Ovary (tissue), 10 donors: ENCODE results near the gene EXT2. TPM values are rescaled to one million over a fixed set of nuclear protein-coding genes. Genes with fewer than 3 reads are reported as not detected.
A peak's percentile ranks its signal among the peaks of the same experiment; 100 is the strongest.

ENCODE experiments used
- DNase-seq, 5 donors: peaks; one replicate each; pipeline ENCODE4 v3.0.0-alpha.2; 2019 to 2020
- H3K27ac ChIP-seq, 2 donors: fragments of 200-600 bp; one replicate each; pipeline versions ENCODE4 v1.5.1 to v1.8.0; 2019 to 2022
- H3K27me3 ChIP-seq: fragments of 200-600 bp; one replicate; pipeline ENCODE4 v1.8.0; 2022
- H3K36me3 ChIP-seq: fragments of 200-600 bp; sonication (generic); one replicate; pipeline ENCODE4 v1.5.1; 2019
- H3K4me1 ChIP-seq: one replicate; pipeline ENCODE4 v1.8.1; 2013; ENCODE audit warnings: mild to moderate bottlenecking, moderate library complexity; ENCODE audit not compliant: insufficient read depth
- H3K4me3 ChIP-seq: fragments of 200-600 bp; sonication (generic); one replicate; pipeline ENCODE4 v1.5.1; 2017
- H3K9me3 ChIP-seq, 2 donors: fragments of 200-600 bp in 1 of 2; sonication (generic) in 1 of 2; one replicate each; pipeline versions ENCODE4 v1.5.1 to v1.8.1; 2013 to 2019; ENCODE audit warnings: mild to moderate bottlenecking in 1 of 2, moderate library complexity in 1 of 2
- EP300 ChIP-seq: sonication (generic); formaldehyde crosslinking; IDR thresholded peaks from one replicate; pipeline ENCODE4 v1.6.1; 2017; ENCODE audit warnings: antibody characterized with exemption
- POLR2A ChIP-seq: fragments of 450-650 bp; IDR thresholded peaks from one replicate; pipeline ENCODE4 v1.6.1; 2017; ENCODE audit warnings: antibody characterized with exemption, mild to moderate bottlenecking, moderate library complexity
- WGBS, 3 donors: extraction: QIAGEN DNeasy Blood & Tissue Kit in 1 of 3; methylation state at CpG; one replicate each; pipeline versions ENCODE4 v1.1.5 to v1.1.7; 2013 to 2017; 5-methylcytosine and 5-hydroxymethylcytosine counted together
- intact Hi-C, 4 donors: fragments of 100-400 bp; cut with DNase I; formaldehyde crosslinking; loops; one replicate each; pipeline versions ENCODE4 v1.11.0 to v1.15.1; 2022 to 2023
- long read RNA-seq, 3 donors: library from polyadenylated mRNA in 2 of 3; unstranded in 2 of 3; transcript quantifications; one replicate each; pipeline ENCODE4 v2.0.0 and lab custom pipeline, GENCODE V29; 2021 to 2026
- polyA plus RNA-seq, 2 donors: library from polyadenylated mRNA; stranded (reverse); fragments of 200-250 nt in 1 of 2; fragments of 350-450 nt in 1 of 2; fragmentation: Illumina TruSeq in 1 of 2; extraction: RNeasy Lipid Tissue Mini Kit (QIAGEN cat#74804) in 1 of 2; gene quantifications; one replicate each; pipeline ENCODE4 v1.2.3, GENCODE V29; 2013 to 2014
- total RNA-seq, 7 donors: library from RNA; depleted of rRNA in 2 of 7; stranded (reverse); fragments of >200 nt in 2 of 7; fragmentation: NEBNext Ultra II Directional in 3 of 7; extraction: Animal tissue kit (Norgen Biotek cat#: 25700) in 3 of 7; gene quantifications; one replicate each; pipeline versions ENCODE4 v1.1.0 to v1.2.4, GENCODE V29; 2016 to 2023
- TF ChIP-seq, protein P1 (sequence below), 3 donors: fragments of 450-650 bp in 2 of 3; fragments of 200-600 bp in 1 of 3; IDR thresholded peaks; one replicate each; pipeline versions ENCODE4 v1.5.1 to v1.8.0; 2016 to 2022; ENCODE audit warnings: antibody characterized with exemption in 3 of 3, mild to moderate bottlenecking in 1 of 3
- donor health status: DM: no; HTN: no; CAD: no; lungs with moderate emphysema.
- donor health status: DM: no; HTN: no; CAD: no.
- donor health status: Bipolar disorder and iron deficiency.
- donor health status: DM: yes; HTN: yes; CAD: no.
- donor health status: DM: no; HTN: no; CAD: no.
- donor health status: DM: yes; HTN: yes; CAD: no.

Gene EXT2
- total RNA-seq, result 10 to 100 TPM; 42.6 to 65.8 (median 47.1) TPM
- 10 to 100 TPM; 38.0 to 88.8 TPM for polyA plus RNA-seq
- long read RNA-seq, donor 1, transcript EXT2-210 (14 exons, 3,136 nt), result major isoform, 107 of 151 reads
- long read RNA-seq, donor 1, partial matches to known transcripts, result 27 of 151 reads
- long read RNA-seq, donor 1, other reads (novel, unspliced or antisense), result 16 of 151 reads
- long read RNA-seq, donor 2, transcript EXT2-210 (14 exons, 3,136 nt), result major isoform, 13 of 23 reads
- long read RNA-seq, donor 2, partial matches to known transcripts, result 10 of 23 reads
- long read RNA-seq, donor 2, other reads (novel, unspliced or antisense), result 0 of 23 reads
- long read RNA-seq, donor 3, transcript EXT2-210 (14 exons, 3,136 nt), result major isoform, 113 of 125 reads
- long read RNA-seq, donor 3, partial matches to known transcripts, result 5 of 125 reads
- long read RNA-seq, donor 3, other reads (novel, unspliced or antisense), result 7 of 125 reads

DNA sequence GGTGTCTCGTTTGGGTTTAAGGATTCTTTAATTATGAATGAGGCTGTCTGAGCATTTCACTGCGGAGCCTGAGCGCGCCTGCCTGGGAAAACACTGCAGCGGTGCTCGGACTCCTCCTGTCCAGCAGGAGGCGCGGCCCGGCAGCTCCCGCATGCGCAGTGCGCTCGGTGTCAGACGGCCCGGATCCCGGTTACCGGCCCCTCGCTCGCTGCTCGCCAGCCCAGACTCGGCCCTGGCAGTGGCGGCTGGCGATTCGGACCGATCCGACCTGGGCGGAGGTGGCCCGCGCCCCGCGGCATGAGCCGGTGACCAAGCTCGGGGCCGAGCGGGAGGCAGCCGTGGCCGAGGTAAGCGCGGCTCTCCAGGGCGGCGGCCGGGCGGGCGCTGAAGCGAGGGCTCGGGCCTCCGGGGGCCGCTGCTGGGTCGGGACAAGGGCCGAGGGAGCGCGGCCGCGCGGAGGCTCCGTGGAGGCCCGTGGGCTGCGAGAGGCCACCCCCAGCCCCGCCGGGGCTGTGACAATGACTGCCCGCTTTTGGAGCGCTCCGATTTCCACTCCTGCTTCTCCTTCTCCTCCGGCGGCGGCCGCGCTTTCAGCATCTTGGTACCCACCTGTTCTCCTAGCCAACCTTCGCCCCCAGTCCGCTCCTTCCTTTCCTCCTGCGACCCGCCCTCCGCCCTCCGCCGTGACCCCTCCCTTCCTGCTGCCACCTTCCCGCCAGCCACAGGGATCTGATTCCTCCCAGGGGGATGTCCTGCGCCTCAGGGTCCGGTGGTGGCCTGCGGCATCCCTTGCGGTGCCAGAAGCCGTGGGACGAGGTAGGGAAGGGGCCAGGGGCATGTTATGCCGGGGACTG lies at the start of gene EXT2:
TSS of gene EXT2 (plus strand) at position 173 of the 854 bp plus-strand sequence. CDS start 12,035 bp downstream, outside the sequence.
- intact Hi-C loops, result loop anchor here in 1 of 4 donors (10.0 kb wide), 1 partner anchor 439 kb away; no protein-coding TSS in a partner anchor
- Histone ChIP-seq H3K27ac (peak within 1 kb of the TSS; percentile 9 to 54), H3K4me3 (peak within 1 kb of the TSS; percentile 83), H3K36me3 (no peaks in the 10 kb centered on the region), H3K4me1 (peaks cover 2% of the 10 kb centered on the region), H3K9me3 (no peaks in the 10 kb centered on the region), H3K27me3 (no peaks in the 10 kb centered on the region)
- 0 to 1% (median 1%) methylated on average over 73 to 83 of the region's 83 CpGs for WGBS, 3 donors
- no peak for TF ChIP-seq EP300
- TF ChIP-seq, protein P1, sequence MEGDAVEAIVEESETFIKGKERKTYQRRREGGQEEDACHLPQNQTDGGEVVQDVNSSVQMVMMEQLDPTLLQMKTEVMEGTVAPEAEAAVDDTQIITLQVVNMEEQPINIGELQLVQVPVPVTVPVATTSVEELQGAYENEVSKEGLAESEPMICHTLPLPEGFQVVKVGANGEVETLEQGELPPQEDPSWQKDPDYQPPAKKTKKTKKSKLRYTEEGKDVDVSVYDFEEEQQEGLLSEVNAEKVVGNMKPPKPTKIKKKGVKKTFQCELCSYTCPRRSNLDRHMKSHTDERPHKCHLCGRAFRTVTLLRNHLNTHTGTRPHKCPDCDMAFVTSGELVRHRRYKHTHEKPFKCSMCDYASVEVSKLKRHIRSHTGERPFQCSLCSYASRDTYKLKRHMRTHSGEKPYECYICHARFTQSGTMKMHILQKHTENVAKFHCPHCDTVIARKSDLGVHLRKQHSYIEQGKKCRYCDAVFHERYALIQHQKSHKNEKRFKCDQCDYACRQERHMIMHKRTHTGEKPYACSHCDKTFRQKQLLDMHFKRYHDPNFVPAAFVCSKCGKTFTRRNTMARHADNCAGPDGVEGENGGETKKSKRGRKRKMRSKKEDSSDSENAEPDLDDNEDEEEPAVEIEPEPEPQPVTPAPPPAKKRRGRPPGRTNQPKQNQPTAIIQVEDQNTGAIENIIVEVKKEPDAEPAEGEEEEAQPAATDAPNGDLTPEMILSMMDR (IDR thresholded peaks at IDR 0.05), result peak; percentile 87 to 90 (median 88)
- peak; percentile 51 for TF ChIP-seq POLR2A
- DNase-seq, result peak; percentile 87 to 94 (median 90)

DNA sequence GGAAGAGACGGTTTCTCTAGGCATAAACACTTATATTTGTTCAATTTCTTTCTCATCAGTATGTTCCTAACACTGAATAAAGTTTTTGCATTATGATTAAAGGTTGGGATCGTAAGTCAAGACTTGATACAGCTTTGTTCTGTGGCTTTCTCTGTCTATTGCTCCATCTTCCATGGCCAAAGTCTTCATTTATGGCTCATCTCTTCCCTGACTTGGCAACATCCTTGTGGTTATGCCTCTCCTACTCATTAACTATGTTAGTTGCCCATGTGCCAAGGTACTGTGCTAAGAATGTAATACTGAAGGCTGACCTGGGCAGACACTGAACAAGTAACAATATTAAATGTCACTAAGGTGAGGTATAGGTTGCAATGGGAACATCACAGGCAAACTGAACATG lies 49.3 kb upstream of the EXT2 start:
- intact Hi-C loops, result no loop called here
- Histone ChIP-seq H3K4me1 (no peaks in the 10 kb centered on the region), H3K9me3 (no peaks in the 10 kb centered on the region), H3K27me3 (no peaks in the 10 kb centered on the region), H3K36me3 (no peaks in the 10 kb centered on the region), H3K4me3 (no peak overlapping the region), H3K27ac (no peak overlapping the region)
- no peak for DNase-seq
- TF ChIP-seq, protein P1 (IDR thresholded peaks at IDR 0.05), result no peak
- TF ChIP-seq POLR2A, result no peak
- TF ChIP-seq EP300, result no peak
- 84 to 88% (median 88%) methylated on average over 2 of the region's 2 CpGs for WGBS, 3 donors

DNA sequence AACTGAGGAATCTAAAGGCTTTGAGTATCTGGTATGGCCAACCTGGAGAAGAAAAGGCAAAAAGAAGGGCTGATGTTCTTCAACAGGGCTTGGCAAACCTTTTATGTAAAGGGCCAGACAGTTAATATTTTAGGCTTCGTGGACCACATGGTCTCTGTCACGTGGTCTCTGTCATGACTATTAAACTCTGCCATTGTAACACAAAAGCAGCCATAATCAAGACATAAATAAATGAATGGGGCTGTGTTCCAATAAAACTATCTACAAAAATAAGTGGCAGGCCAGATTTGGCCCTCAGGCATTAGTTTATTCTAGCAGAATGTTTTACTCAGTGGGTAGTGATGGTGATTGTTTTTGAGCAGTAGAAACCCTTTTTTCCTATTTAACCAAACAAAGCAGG lies 48.2 kb upstream of the EXT2 start:
- Histone ChIP-seq H3K36me3 (no peaks in the 10 kb centered on the region), H3K27ac (no peak overlapping the region), H3K9me3 (no peaks in the 10 kb centered on the region), H3K4me1 (no peaks in the 10 kb centered on the region), H3K27me3 (no peaks in the 10 kb centered on the region), H3K4me3 (no peak overlapping the region)
- WGBS, 3 donors, result 61 to 73% (median 70%) methylated on average over 2 of the region's 2 CpGs
- no peak for DNase-seq
- intact Hi-C loops, result no loop called here
- TF ChIP-seq, protein P1 (IDR thresholded peaks at IDR 0.05), result no peak

DNA sequence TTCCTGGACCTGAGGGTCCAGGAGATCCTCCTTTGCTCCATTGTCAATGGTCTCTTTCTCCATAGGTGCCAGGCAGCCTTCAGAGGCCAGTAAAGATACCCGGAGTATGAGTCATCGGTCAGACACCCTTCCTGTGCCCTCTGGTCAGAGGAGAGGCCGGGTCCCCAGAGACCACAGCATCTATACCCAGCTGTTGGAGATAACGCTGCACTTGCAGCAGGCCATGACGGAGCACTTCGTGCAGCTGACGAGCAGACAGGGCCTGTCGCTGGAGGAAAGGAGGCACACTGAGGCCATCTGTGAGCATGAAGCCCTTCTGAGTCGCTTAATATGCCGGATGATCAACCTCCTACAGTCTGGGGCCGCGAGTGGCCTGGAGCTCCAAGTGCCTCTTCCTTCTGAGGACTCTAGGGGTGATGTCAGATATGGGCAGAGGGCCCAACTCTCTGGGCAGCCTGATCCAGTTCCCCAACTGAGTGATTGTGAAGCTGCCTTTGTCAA lies 47.5 kb upstream of the EXT2 start, which contains the start of gene ACCSL:
TSS of gene ACCSL (plus strand) at position 51 of the 501 bp plus-strand sequence. CDS start at position 107, 56 bp downstream.
- TF ChIP-seq EP300 (no peak), POLR2A (no peak)
- TF ChIP-seq, protein P1 (IDR thresholded peaks at IDR 0.05), result no peak
- Histone ChIP-seq H3K4me3 (no peak within 1 kb of the TSS), H3K4me1 (no peaks in the 10 kb centered on the region), H3K9me3 (no peaks in the 10 kb centered on the region), H3K27me3 (no peaks in the 10 kb centered on the region), H3K36me3 (no peaks in the 10 kb centered on the region), H3K27ac (no peak within 1 kb of the TSS)
- no peak for DNase-seq
- intact Hi-C loops, result no loop called here
- WGBS, 3 donors, result 86 to 87% (median 86%) methylated on average over 12 of the region's 12 CpGs
